ENCODE measurements around the gene BLOC1S6. TPM values are rescaled to one million over a fixed set of nuclear protein-coding genes. Genes with fewer than 3 reads are reported as not detected.

BLOC1S6 gene
- total and polyA plus RNA-seq, 12 donors, result 9.9 to 87.1 (median 50.7) TPM

- Histone ChIP-seq H3K9me3 (replicated peaks in 1 of 3) (no peaks in the 10 kb centered on the region), H3K27ac (peak overlapping the region; percentile 42 to 83 (median 72)), H3K4me1 (replicated peaks in 1 of 2) (peaks cover 31 to 58% of the 10 kb centered on the region in 2 donors), H3K36me3 (replicated peaks in 1 of 2) (no peaks in the 10 kb centered on the region), H3K4me3 (peak overlapping the region in 1 of 4 donors; percentile 33), H3K27me3 (no peaks in the 10 kb centered on the region)
- WGBS, 4 donors, result 0 to 6% (median 4%) methylated on average over 6 of the region's 6 CpGs
- intact Hi-C loops (cut with DNase I), result no loop called here
- peak in 1 of 2 donors; percentile 47 for TF ChIP-seq POLR2A (IDR thresholded peaks at IDR 0.05)
- no peak for TF ChIP-seq CTCF (IDR thresholded peaks at IDR 0.05)
- peak in 6 of 7 donors; percentile 56 to 81 (median 68) for DNase-seq
Measured at GRCh38 chr15:45637552-45638033, 50.4 kb downstream of the BLOC1S6 start.

GRCh38 chr15:45640616-45641015, 53.4 kb downstream of the BLOC1S6 start:
- Histone ChIP-seq H3K9me3 (replicated peaks in 1 of 3) (no peaks in the 10 kb centered on the region), H3K27me3 (no peaks in the 10 kb centered on the region), H3K36me3 (replicated peaks in 1 of 2) (no peaks in the 10 kb centered on the region), H3K4me1 (replicated peaks in 1 of 2) (peaks cover 34 to 63% of the 10 kb centered on the region in 2 donors), H3K27ac (peak overlapping the region in 2 of 5 donors; percentile 68 to 85), H3K4me3 (no peak overlapping the region)
- intact Hi-C loops (cut with DNase I), result no loop called here
- DNase-seq, result peak in 1 of 7 donors; percentile 44
- TF ChIP-seq POLR2A (IDR thresholded peaks at IDR 0.05) (peak in 1 of 2 donors; percentile 7), CTCF (IDR thresholded peaks at IDR 0.05) (no peak)
- 29 to 78% (median 61%) methylated on average over 2 of the region's 2 CpGs for WGBS, 4 donors

- H3K27me3 ChIP-seq, result no peaks in the 10 kb centered on the region
- no peak for TF ChIP-seq POLR2A (IDR thresholded peaks at IDR 0.05)
- peak in 1 of 6 experiments; percentile 5 for TF ChIP-seq CTCF (IDR thresholded peaks at IDR 0.05)
- no peak overlapping the region for H3K4me3 ChIP-seq
- DNase-seq, result peak in 2 of 7 donors; percentile 51 to 59
- H3K36me3 ChIP-seq (replicated peaks in 1 of 2), result no peaks in the 10 kb centered on the region
- no peaks in the 10 kb centered on the region for H3K9me3 ChIP-seq (replicated peaks in 1 of 3)
- intact Hi-C loops (cut with DNase I), result no loop called here
- H3K27ac ChIP-seq, result peak overlapping the region in 4 of 5 donors; percentile 30 to 85 (median 64)
- H3K4me1 ChIP-seq (replicated peaks in 1 of 2), result peaks cover 30 to 63% of the 10 kb centered on the region in 2 donors
- 32 to 45% (median 41%) methylated on average over 1 of the region's 1 CpG for WGBS, 4 donors
Measured at GRCh38 chr15:45641374-45641781, 54.2 kb downstream of the BLOC1S6 start.

GRCh38 chr15:45641999-45642932, 55.1 kb downstream of the BLOC1S6 start:
- TF ChIP-seq CTCF (IDR thresholded peaks at IDR 0.05) (no peak), POLR2A (IDR thresholded peaks at IDR 0.05) (no peak)
- peak in 6 of 7 donors; percentile 34 to 68 (median 55) for DNase-seq
- no peaks in the 10 kb centered on the region for H3K9me3 ChIP-seq (replicated peaks in 1 of 3)
- H3K27me3 ChIP-seq, result no peaks in the 10 kb centered on the region
- H3K4me1 ChIP-seq (replicated peaks in 1 of 2), result peaks cover 24 to 54% of the 10 kb centered on the region in 2 donors
- H3K4me3 ChIP-seq, result no peak overlapping the region
- no peaks in the 10 kb centered on the region for H3K36me3 ChIP-seq (replicated peaks in 1 of 2)
- WGBS, 4 donors, result 50 to 60% (median 54%) methylated on average over 7 of the region's 7 CpGs
- intact Hi-C loops (cut with DNase I), result no loop called here
- peak overlapping the region in 4 of 5 donors; percentile 30 to 85 (median 64) for H3K27ac ChIP-seq

All from adrenal gland (tissue), 12 donors.